HT1080 (cell line): ENCODE measurements around the gene TNRC18. TPM values are rescaled to one million over a fixed set of nuclear protein-coding genes. Genes with fewer than 3 reads are reported as not detected.
"Not testable (repeated sequence)": the region's sequence is repeated elsewhere in the genome, so short reads cannot be mapped to it uniquely, and the experiment has no call there.

Experiments
- DNase-seq: peaks from one replicate; pipeline ENCODE4 v3.0.0-alpha.2; 2015; ENCODE audit warnings: low read depth
- polyA plus RNA-seq, 2 experiments: library from polyadenylated mRNA; depleted of rRNA; stranded (reverse); fragments of >200 nt; gene quantifications; 2 replicates each; pipeline ENCODE4 v1.2.3, GENCODE V29; 2015
- total RNA-seq: library from RNA; depleted of rRNA; stranded (reverse); fragments of >200 nt; shearing (Covaris generic); gene quantifications from 2 replicates; pipeline ENCODE4 v1.2.3, GENCODE V29; 2014; rRNA removed

TNRC18 gene
- total RNA-seq, result 21.8 and 36.2 TPM in 2 replicates
- 39.0 and 50.3 TPM in 2 replicates for polyA plus RNA-seq (2015; cell fraction: cytosol; rRNA removed)
- 80.9 and 104 TPM in 2 replicates for polyA plus RNA-seq (2015; cell fraction: nucleus; rRNA removed)

GRCh38 chr7:5423306-5423975 lies at the start of gene TNRC18:
TSS of gene TNRC18 (minus strand) at chr7:5423834. CDS start at chr7:5421246, 2,588 bp downstream.
- no peak for DNase-seq

GRCh38 chr7:5472432-5473315 lies 49.0 kb upstream of the TNRC18 start:
- no peak for DNase-seq

- not testable (repeated sequence) for DNase-seq
Observed at GRCh38 chr7:5471623-5472022, 48.0 kb upstream of the TNRC18 start.

GRCh38 chr7:5470816-5471215 lies 47.2 kb upstream of the TNRC18 start:
- no peak for DNase-seq

GRCh38 chr7:5470167-5470532 lies 46.5 kb upstream of the TNRC18 start:
- DNase-seq, result no peak

GRCh38 chr7:5469375-5470166 lies 45.9 kb upstream of the TNRC18 start:
- no peak for DNase-seq

- no peak for DNase-seq
Observed at GRCh38 chr7:5467645-5468044, 44.0 kb upstream of the TNRC18 start.

GRCh38 chr7:5466551-5466950 lies 42.9 kb upstream of the TNRC18 start:
- no peak for DNase-seq

GRCh38 chr7:5463031-5463430 lies 39.4 kb upstream of the TNRC18 start:
- no peak for DNase-seq

GRCh38 chr7:5462216-5462615 lies 38.6 kb upstream of the TNRC18 start:
- no peak for DNase-seq

GRCh38 chr7:5458921-5459480 lies 35.4 kb upstream of the TNRC18 start:
- no peak for DNase-seq

- DNase-seq, result no peak
Observed at GRCh38 chr7:5457245-5457735, 33.7 kb upstream of the TNRC18 start.

- no peak for DNase-seq
Observed at GRCh38 chr7:5456409-5456808, 32.8 kb upstream of the TNRC18 start.

GRCh38 chr7:5455581-5456219 lies 32.1 kb upstream of the TNRC18 start:
- no peak for DNase-seq

GRCh38 chr7:5455175-5455574 lies 31.5 kb upstream of the TNRC18 start:
- DNase-seq, result no peak

- no peak for DNase-seq
Observed at GRCh38 chr7:5454485-5454884, 30.9 kb upstream of the TNRC18 start.

GRCh38 chr7:5453566-5454075 lies 30.0 kb upstream of the TNRC18 start:
- no peak for DNase-seq

GRCh38 chr7:5452937-5453540 lies 29.4 kb upstream of the TNRC18 start:
- peak; percentile 47 for DNase-seq

- DNase-seq, result no peak
Observed at GRCh38 chr7:5452470-5452899, 28.9 kb upstream of the TNRC18 start.

- no peak for DNase-seq
Observed at GRCh38 chr7:5451391-5451790, 27.8 kb upstream of the TNRC18 start.
